Endothelial cell of umbilical vein (primary cell): ENCODE data around the gene PRDM8.

Experiments
- CTCF ChIP-seq, 2 donors: IDR thresholded peaks; 1 replicate in 1 of 2; 2 replicates in 1 of 2; pipeline ENCODE4 v1.5.1; 2011; ENCODE audit warnings: low read length in 2 of 2, mild to moderate bottlenecking in 2 of 2, moderate library complexity in 2 of 2, control low read depth in 1 of 2, inconsistent platforms in 1 of 2, low read depth in 1 of 2; ENCODE audit not compliant: insufficient read depth in 1 of 2; ENCODE audit errors: extremely low read depth in 1 of 2
- EZH2 ChIP-seq: IDR thresholded peaks from 2 replicates; pipeline ENCODE4 v1.6.1; 2012; ENCODE audit warnings: borderline replicate concordance, low read depth, mild to moderate bottlenecking, moderate library complexity, low read length, inconsistent platforms; ENCODE audit not compliant: severe bottlenecking
- FOS ChIP-seq: IDR thresholded peaks from 2 replicates; pipeline ENCODE4 v1.6.1; 2011; ENCODE audit warnings: mild to moderate bottlenecking, low read length, moderate library complexity, borderline replicate concordance; ENCODE audit not compliant: insufficient read depth
- POLR2A ChIP-seq: IDR thresholded peaks from 2 replicates; pipeline ENCODE4 v1.6.1; 2012; ENCODE audit warnings: low read depth, mild to moderate bottlenecking, control low read depth, low read length
- POLR2AphosphoS5 ChIP-seq: IDR thresholded peaks from 2 replicates; pipeline ENCODE4 v1.6.1; 2012; ENCODE audit warnings: low read depth, mild to moderate bottlenecking, control low read depth, low read length, moderate library complexity; ENCODE audit not compliant: insufficient read depth

DNA sequence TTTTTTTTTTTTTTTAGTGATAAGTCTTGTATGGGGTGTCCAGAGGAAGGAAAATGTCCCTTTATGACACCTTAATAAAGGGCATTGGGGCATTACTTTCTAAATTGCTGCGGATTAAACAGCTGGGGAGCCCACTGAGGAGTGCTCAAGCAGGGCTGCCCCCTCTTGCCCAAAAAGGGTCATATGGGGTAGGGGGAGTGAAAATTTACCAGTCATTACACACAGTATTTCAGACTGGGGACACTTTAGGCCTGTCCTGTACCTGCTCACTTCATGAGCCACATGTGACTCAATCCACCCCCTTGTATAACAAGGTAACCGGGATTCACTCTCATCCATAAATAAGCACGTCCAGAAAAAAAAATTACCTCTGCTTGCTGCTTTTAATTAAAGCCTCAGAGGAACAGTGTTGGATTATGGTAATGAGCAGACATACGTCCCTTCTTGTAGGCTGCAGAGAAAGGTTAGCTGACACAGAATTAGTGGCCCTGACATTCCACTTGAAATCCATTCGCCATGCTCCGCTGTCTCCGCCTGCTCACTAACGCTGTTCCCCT lies 1.8 kb downstream of the PRDM8 start:
- TF ChIP-seq EZH2 (peak; percentile 41), CTCF (IDR thresholded peaks at IDR 0.05; ENCODE audit: extremely low read depth in 1 of 2, insufficient read depth in 1 of 2, low read depth in 1 of 2, low read length in 2 of 2) (no peak), FOS (no peak), POLR2AphosphoS5 (no peak), POLR2A (no peak)
